K562 (cell line): Measurements from ENCODE around the gene PIGQ. TPM values are rescaled to one million over a fixed set of nuclear protein-coding genes. Genes with fewer than 3 reads are reported as not detected.

ENCODE experiments used
- GTF2F1 ChIP-seq: IDR thresholded peaks from 2 replicates; pipeline ENCODE4 v1.6.1; 2011; ENCODE audit warnings: low read depth, low read length, improper control_type of control experiment
- MECOM ChIP-seq: fragments of 250-450 bp; sonication (Bioruptor Pico); IDR thresholded peaks from 2 replicates; pipeline ENCODE4 v1.8.0; 2022; ENCODE audit warnings: inconsistent platforms
- NELFE ChIP-seq: IDR thresholded peaks from 2 replicates; pipeline ENCODE4 v1.6.1; 2011; ENCODE audit warnings: mild to moderate bottlenecking; ENCODE audit not compliant: insufficient read depth, insufficient read length
- RBM17 ChIP-seq: fragments of 200-400 bp; formaldehyde crosslinking; IDR thresholded peaks from 2 replicates; pipeline ENCODE4 v1.6.1; 2017; ENCODE audit warnings: low read depth, mild to moderate bottlenecking, low read length, borderline replicate concordance
- TAF15 ChIP-seq: fragments of 200-400 bp; formaldehyde crosslinking; IDR thresholded peaks from 2 replicates; pipeline ENCODE4 v1.6.1; 2017; ENCODE audit warnings: mild to moderate bottlenecking, low read depth, low read length, moderate library complexity
- ZNF561 ChIP-seq: fragments of 450-650 bp; formaldehyde crosslinking; conservative IDR thresholded peaks from 2 replicates; pipeline ENCODE4 v1.4.0; 2020; ENCODE audit warnings: mild to moderate bottlenecking, moderate library complexity
- ZNF764 ChIP-seq: fragments of 250-450 bp; sonication (Bioruptor Pico); IDR thresholded peaks from 2 replicates; pipeline ENCODE4 v1.4.0; 2020; ENCODE audit warnings: low read depth, mild to moderate bottlenecking, moderate library complexity
- polyA plus RNA-seq, 8 experiments: library from polyadenylated mRNA; depleted of rRNA in 4 of 8; stranded (reverse) in 5 of 8; unstranded in 3 of 8; fragments of >200 nt; fragmentation: Nextera tagmentation in 2 of 8; fragmentation: Illumina TruSeq in 1 of 8; extraction: Ambion mirVana in 2 of 8; extraction: Trizol in 1 of 8; gene quantifications; 2 replicates each; pipeline versions ENCODE4 v1.2.1 to v1.2.3, GENCODE V29; 2011 to 2014; ENCODE audit warnings: inconsistent platforms in 1 of 8, missing spikeins in 1 of 8
- total RNA-seq, 7 experiments: library from RNA; depleted of rRNA in 6 of 7; stranded (reverse); fragments of >200 nt in 6 of 7; fragmentation: Illumina TruSeq in 2 of 7; extraction: Trizol in 2 of 7; gene quantifications; 2 replicates each; pipeline versions ENCODE4 v1.2.1 to v1.2.3, GENCODE V29; 2011 to 2021; ENCODE audit warnings: low replicate concordance in 1 of 7
- TF ChIP-seq, protein P1 (sequence below): fragments of 250-450 bp; sonication (Bioruptor Pico); IDR thresholded peaks from 2 replicates; pipeline ENCODE4 v1.8.0; 2022; ENCODE audit warnings: inconsistent platforms, mild to moderate bottlenecking, moderate library complexity, borderline replicate concordance
- TF ChIP-seq, protein P2 (sequence below): fragments of 250-450 bp; sonication (Bioruptor Pico); IDR thresholded peaks from 2 replicates; pipeline ENCODE4 v1.9.0; 2021; ENCODE audit warnings: mild to moderate bottlenecking, inconsistent platforms

Gene PIGQ
- total and polyA plus RNA-seq, 9 of the 15 experiments (the other 6 are each of a cell fraction or from before 2014, with no cell fraction given): 0.20 to 49.6 (median 11.7) TPM

DNA sequence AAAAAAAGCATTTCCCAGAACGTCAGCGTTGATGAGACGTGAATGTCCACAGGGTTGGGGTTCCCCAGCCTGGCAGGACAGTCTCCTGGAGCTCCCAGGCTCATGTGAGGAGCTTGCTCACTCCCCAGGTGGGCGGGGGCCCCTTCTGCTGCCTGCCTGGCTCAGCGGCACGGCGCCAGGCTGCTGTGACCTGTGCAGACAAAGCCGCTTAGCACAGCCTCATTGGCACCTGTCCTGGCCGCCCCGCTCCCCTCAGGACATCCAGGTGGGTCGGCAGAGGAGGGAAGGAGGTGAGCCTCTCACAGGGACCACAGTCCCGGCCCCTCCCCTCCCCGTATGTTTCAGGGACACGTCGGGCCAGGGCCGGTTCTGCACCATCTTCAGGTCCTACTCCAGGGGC is 48.1 kb downstream of the PIGQ start (continued):
- TF ChIP-seq RBM17 (no peak), ZNF764 (no peak), TAF15 (no peak), NELFE (no peak), MECOM (no peak), ZNF561 (CRISPR knock-in tag) (no peak), GTF2F1 (no peak)
- TF ChIP-seq, protein P1, sequence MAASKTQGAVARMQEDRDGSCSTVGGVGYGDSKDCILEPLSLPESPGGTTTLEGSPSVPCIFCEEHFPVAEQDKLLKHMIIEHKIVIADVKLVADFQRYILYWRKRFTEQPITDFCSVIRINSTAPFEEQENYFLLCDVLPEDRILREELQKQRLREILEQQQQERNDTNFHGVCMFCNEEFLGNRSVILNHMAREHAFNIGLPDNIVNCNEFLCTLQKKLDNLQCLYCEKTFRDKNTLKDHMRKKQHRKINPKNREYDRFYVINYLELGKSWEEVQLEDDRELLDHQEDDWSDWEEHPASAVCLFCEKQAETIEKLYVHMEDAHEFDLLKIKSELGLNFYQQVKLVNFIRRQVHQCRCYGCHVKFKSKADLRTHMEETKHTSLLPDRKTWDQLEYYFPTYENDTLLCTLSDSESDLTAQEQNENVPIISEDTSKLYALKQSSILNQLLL (CRISPR knock-in tag): no peak
- TF ChIP-seq, protein P2, sequence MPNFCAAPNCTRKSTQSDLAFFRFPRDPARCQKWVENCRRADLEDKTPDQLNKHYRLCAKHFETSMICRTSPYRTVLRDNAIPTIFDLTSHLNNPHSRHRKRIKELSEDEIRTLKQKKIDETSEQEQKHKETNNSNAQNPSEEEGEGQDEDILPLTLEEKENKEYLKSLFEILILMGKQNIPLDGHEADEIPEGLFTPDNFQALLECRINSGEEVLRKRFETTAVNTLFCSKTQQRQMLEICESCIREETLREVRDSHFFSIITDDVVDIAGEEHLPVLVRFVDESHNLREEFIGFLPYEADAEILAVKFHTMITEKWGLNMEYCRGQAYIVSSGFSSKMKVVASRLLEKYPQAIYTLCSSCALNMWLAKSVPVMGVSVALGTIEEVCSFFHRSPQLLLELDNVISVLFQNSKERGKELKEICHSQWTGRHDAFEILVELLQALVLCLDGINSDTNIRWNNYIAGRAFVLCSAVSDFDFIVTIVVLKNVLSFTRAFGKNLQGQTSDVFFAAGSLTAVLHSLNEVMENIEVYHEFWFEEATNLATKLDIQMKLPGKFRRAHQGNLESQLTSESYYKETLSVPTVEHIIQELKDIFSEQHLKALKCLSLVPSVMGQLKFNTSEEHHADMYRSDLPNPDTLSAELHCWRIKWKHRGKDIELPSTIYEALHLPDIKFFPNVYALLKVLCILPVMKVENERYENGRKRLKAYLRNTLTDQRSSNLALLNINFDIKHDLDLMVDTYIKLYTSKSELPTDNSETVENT: no peak
